HEK293 (cell line): ENCODE data around the gene NUDT4.
"Not testable (repeated sequence)": the region's sequence is repeated elsewhere in the genome, so short reads cannot be mapped to it uniquely, and the experiment has no call there.

Source experiments
- CTCF ChIA-PET: fragments of 350-600 bp; formaldehyde crosslinking; extraction: SDS; loops from one replicate; lab custom pipeline; 2021; ENCODE audit warnings: antibody characterized with exemption; lab: Yijun Ruan, JAX
- POLR2A ChIA-PET: fragments of 300-600 bp; formaldehyde crosslinking; extraction: SDS; loops from one replicate; lab custom pipeline; 2020; ENCODE audit warnings: antibody characterized with exemption, inconsistent platforms; lab: Yijun Ruan, JAX
- H3K27ac ChIP-seq: fragments of 200-500 bp; sonication (Bioruptor generic); 2 replicates; pipeline ENCODE4 v1.5.1; 2014; ENCODE audit warnings: low read depth, low read length, control low read depth, inconsistent platforms; ENCODE audit errors: extremely low read depth
- H3K36me3 ChIP-seq, 2 experiments: fragments of 200-500 bp in 1 of 2; sonication (Bioruptor generic) in 1 of 2; 1 replicate in 1 of 2; 2 replicates in 1 of 2; pipeline ENCODE4 v1.5.1; 2014 to 2017; ENCODE audit warnings: inconsistent platforms in 2 of 2, low read length in 2 of 2; ENCODE audit not compliant: control insufficient read depth in 2 of 2, insufficient read depth in 1 of 2
- H3K4me1 ChIP-seq: fragments of 200-500 bp; sonication (Bioruptor generic); 2 replicates; pipeline ENCODE4 v1.5.1; 2014; ENCODE audit warnings: mild to moderate bottlenecking, low read length, inconsistent platforms; ENCODE audit not compliant: control insufficient read depth, insufficient read depth
- H3K4me3 ChIP-seq: 2 replicates; pipeline ENCODE4 v1.5.1; 2011; ENCODE audit warnings: low read depth, mild to moderate bottlenecking, control low read depth, low read length, moderate library complexity
- H3K9me3 ChIP-seq: fragments of 200-500 bp; sonication (Bioruptor generic); 2 replicates; pipeline ENCODE4 v1.5.1; 2014; ENCODE audit warnings: low read depth, low read length, inconsistent platforms; ENCODE audit not compliant: control insufficient read depth, insufficient read depth
- GLIS2 ChIP-seq: fragments of 450-650 bp; formaldehyde crosslinking; IDR thresholded peaks from 2 replicates; pipeline ENCODE4 v1.5.1; 2016; ENCODE audit warnings: missing biosample characterization, missing genetic modification characterization
- KLF8 ChIP-seq: fragments of 450-650 bp; formaldehyde crosslinking; IDR thresholded peaks from 2 replicates; pipeline ENCODE4 v1.5.1; 2016; ENCODE audit warnings: missing biosample characterization, missing genetic modification characterization
- PATZ1 ChIP-seq: fragments of 450-650 bp; formaldehyde crosslinking; IDR thresholded peaks from 2 replicates; pipeline ENCODE4 v1.5.1; 2016; ENCODE audit warnings: missing biosample characterization, missing genetic modification characterization
- SETDB1 ChIP-seq: IDR thresholded peaks from one replicate; pipeline ENCODE4 v1.6.1; 2017; ENCODE audit warnings: mild to moderate bottlenecking, low read length, moderate library complexity, mixed read lengths; ENCODE audit not compliant: insufficient read length
- SP3 ChIP-seq: fragments of 450-650 bp; formaldehyde crosslinking; IDR thresholded peaks from 2 replicates; pipeline ENCODE4 v1.5.1; 2016; ENCODE audit warnings: missing biosample characterization, missing genetic modification characterization
- YY2 ChIP-seq: fragments of 450-650 bp; formaldehyde crosslinking; IDR thresholded peaks from 2 replicates; pipeline ENCODE4 v1.5.1; 2016; ENCODE audit warnings: missing biosample characterization, missing genetic modification characterization
- ZBTB48 ChIP-seq: fragments of 450-650 bp; formaldehyde crosslinking; IDR thresholded peaks from 2 replicates; pipeline ENCODE4 v1.5.1; 2016; ENCODE audit warnings: missing biosample characterization, missing genetic modification characterization
- ZBTB8A ChIP-seq: fragments of 450-650 bp; formaldehyde crosslinking; IDR thresholded peaks from 2 replicates; pipeline ENCODE4 v1.5.1; 2016; ENCODE audit warnings: missing biosample characterization, missing genetic modification characterization
- ZEB2 ChIP-seq: fragments of 450-650 bp; formaldehyde crosslinking; IDR thresholded peaks from 2 replicates; pipeline ENCODE4 v1.5.1; 2016; ENCODE audit warnings: missing biosample characterization, missing genetic modification characterization
- ZFP37 ChIP-seq: fragments of 450-650 bp; formaldehyde crosslinking; IDR thresholded peaks from 2 replicates; pipeline ENCODE4 v1.5.1; 2016; ENCODE audit warnings: missing biosample characterization, missing genetic modification characterization
- ZIC2 ChIP-seq: fragments of 450-650 bp; formaldehyde crosslinking; IDR thresholded peaks from 2 replicates; pipeline ENCODE4 v1.5.1; 2016; ENCODE audit warnings: missing biosample characterization, missing genetic modification characterization
- ZNF335 ChIP-seq: fragments of 450-650 bp; formaldehyde crosslinking; conservative IDR thresholded peaks from 2 replicates; pipeline ENCODE4 v1.5.1; 2016; ENCODE audit warnings: missing biosample characterization, missing genetic modification characterization
- ZNF366 ChIP-seq: fragments of 450-650 bp; formaldehyde crosslinking; conservative IDR thresholded peaks from 2 replicates; pipeline ENCODE4 v1.5.1; 2016; ENCODE audit warnings: missing biosample characterization, missing genetic modification characterization
- ZNF398 ChIP-seq: fragments of 450-650 bp; formaldehyde crosslinking; IDR thresholded peaks from 2 replicates; pipeline ENCODE4 v1.5.1; 2017; ENCODE audit warnings: missing biosample characterization, missing genetic modification characterization
- ZNF501 ChIP-seq: fragments of 450-650 bp; formaldehyde crosslinking; IDR thresholded peaks from 2 replicates; pipeline ENCODE4 v1.5.1; 2016; ENCODE audit warnings: missing biosample characterization, missing genetic modification characterization
- ZNF621 ChIP-seq: fragments of 450-650 bp; formaldehyde crosslinking; IDR thresholded peaks from 2 replicates; pipeline ENCODE4 v1.5.1; 2017; ENCODE audit warnings: missing biosample characterization, missing genetic modification characterization
- ZNF677 ChIP-seq: fragments of 450-650 bp; IDR thresholded peaks from 2 replicates; pipeline ENCODE4 v1.5.0; 2018; ENCODE audit warnings: missing biosample characterization, mild to moderate bottlenecking, missing genetic modification characterization, moderate library complexity
- ZSCAN23 ChIP-seq: fragments of 450-650 bp; formaldehyde crosslinking; IDR thresholded peaks from 2 replicates; pipeline ENCODE4 v1.5.1; 2016; ENCODE audit warnings: missing biosample characterization, missing genetic modification characterization
- ZSCAN30 ChIP-seq: fragments of 450-650 bp; IDR thresholded peaks from 2 replicates; pipeline ENCODE4 v1.5.1; 2018; ENCODE audit warnings: missing biosample characterization, mild to moderate bottlenecking, missing genetic modification characterization, moderate library complexity
- ZXDB ChIP-seq: fragments of 450-650 bp; formaldehyde crosslinking; IDR thresholded peaks from 2 replicates; pipeline ENCODE4 v1.5.1; 2016; ENCODE audit warnings: missing biosample characterization, missing genetic modification characterization
- TF ChIP-seq, protein P1 (sequence below): fragments of 450-650 bp; formaldehyde crosslinking; IDR thresholded peaks from 2 replicates; pipeline ENCODE4 v1.5.1; 2016; ENCODE audit warnings: missing biosample characterization, missing genetic modification characterization, borderline replicate concordance
- TF ChIP-seq, protein P2 (sequence below): sonication (generic); formaldehyde crosslinking; IDR thresholded peaks from 2 replicates; pipeline ENCODE4 v1.8.1; 2022; ENCODE audit warnings: mild to moderate bottlenecking, moderate library complexity, missing genetic modification reagents
- TF ChIP-seq, protein P3 (sequence below): fragments of 450-650 bp; formaldehyde crosslinking; IDR thresholded peaks from 2 replicates; pipeline ENCODE4 v1.5.1; 2017; ENCODE audit warnings: missing biosample characterization, mild to moderate bottlenecking, missing genetic modification characterization, moderate library complexity

Gene NUDT4

GRCh38 chr12:93376436-93377251 is 1.1 kb upstream of the NUDT4 start (continued):
- peak; percentile 92 for TF ChIP-seq ZNF335 (tag by site-specific recombination)
- TF ChIP-seq, protein P1, sequence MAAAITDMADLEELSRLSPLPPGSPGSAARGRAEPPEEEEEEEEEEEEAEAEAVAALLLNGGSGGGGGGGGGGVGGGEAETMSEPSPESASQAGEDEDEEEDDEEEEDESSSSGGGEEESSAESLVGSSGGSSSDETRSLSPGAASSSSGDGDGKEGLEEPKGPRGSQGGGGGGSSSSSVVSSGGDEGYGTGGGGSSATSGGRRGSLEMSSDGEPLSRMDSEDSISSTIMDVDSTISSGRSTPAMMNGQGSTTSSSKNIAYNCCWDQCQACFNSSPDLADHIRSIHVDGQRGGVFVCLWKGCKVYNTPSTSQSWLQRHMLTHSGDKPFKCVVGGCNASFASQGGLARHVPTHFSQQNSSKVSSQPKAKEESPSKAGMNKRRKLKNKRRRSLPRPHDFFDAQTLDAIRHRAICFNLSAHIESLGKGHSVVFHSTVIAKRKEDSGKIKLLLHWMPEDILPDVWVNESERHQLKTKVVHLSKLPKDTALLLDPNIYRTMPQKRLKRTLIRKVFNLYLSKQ (tag by site-specific recombination), result no peak
- no peak for TF ChIP-seq ZNF398 (tag by site-specific recombination)
- no peak for TF ChIP-seq ZXDB (tag by site-specific recombination)
- no peak for TF ChIP-seq ZNF621 (tag by site-specific recombination)
- no peak for TF ChIP-seq ZSCAN23 (tag by site-specific recombination)
- TF ChIP-seq SETDB1, result no peak

DNA sequence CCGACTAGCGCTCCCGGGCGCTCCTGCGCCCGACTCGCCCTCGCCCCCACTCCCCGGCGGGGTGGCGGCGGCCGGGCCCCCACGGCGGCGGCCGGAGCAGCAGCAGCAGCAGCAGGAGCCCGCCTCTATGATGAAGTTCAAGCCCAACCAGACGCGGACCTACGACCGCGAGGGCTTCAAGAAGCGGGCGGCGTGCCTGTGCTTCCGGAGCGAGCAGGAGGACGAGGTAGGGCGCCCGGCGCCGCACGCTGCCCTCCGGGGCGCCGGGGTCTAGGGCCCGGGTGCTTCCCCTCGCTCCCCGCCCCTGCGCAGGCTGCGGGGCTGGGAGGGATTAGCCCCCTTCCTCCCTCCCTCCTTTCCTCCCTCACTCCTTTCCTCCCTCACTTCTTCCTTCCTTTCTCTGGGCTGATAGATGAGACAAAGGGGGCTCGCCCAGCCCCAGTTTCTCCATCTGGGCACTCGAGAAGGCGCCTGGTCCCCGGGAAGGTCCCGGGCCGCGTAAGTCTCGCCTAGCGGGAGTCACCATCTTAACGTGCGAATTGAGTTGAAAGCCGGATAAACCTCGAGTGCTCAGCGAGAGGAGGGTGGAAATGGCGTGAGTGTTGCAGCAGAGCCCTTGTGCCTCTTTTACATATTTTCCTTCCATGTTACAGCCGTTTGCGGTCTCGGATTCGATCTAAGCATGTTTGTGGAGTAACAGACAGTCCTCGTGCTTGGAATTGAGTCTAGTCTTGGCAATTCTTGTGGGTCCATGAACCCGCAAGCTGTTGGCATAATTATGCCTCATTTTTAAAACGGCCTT is 672 bp downstream of the NUDT4 start:
- ChIA-PET CTCF (interaction anchor here (1.1 kb wide), 1 partner anchor 358 kb away, joined by 3 read pairs; no protein-coding TSS in a partner anchor), POLR2A (interaction anchor here (0.7 kb wide), 1 partner anchor 363 kb away, joined by 3 read pairs; no protein-coding TSS in a partner anchor)
- H3K36me3 ChIP-seq, H3K9me3 ChIP-seq: not testable (repeated sequence)
- H3K4me1 ChIP-seq, result peaks cover 10% of the 10 kb centered on the region
- peak overlapping the region; percentile 74 for H3K27ac ChIP-seq
- peak overlapping the region; percentile 75 for H3K4me3 ChIP-seq
- TF ChIP-seq PATZ1 (tag by site-specific recombination) (peak; percentile 38), ZNF677 (0 out of 2 replicates have a peak, but pooled peaks have one; percentile 46), ZSCAN30 (0 out of 2 replicates have a peak, but pooled peaks have one; percentile 1), KLF8 (tag by site-specific recombination) (0 out of 2 replicates have a peak, but pooled peaks have one; percentile 25), ZEB2 (tag by site-specific recombination) (peak; percentile 31; the same call in 1 of the 2 replicates), ZFP37 (peak; percentile 29; the same call in 1 of the 2 replicates), ZBTB8A (peak; percentile 94), ZIC2 (tag by site-specific recombination) (peak; percentile 15; the same call in 1 of the 2 replicates), YY2 (tag by site-specific recombination) (0 out of 2 replicates have a peak, but pooled peaks have one; percentile 10), ZNF398 (tag by site-specific recombination) (peak; percentile 77), ZNF366 (peak; percentile 94), ZNF501 (0 out of 2 replicates have a peak, but pooled peaks have one; percentile 29), SP3 (tag by site-specific recombination) (0 out of 2 replicates have a peak, but pooled peaks have one; percentile 8), ZBTB48 (peak; percentile 77), GLIS2 (tag by site-specific recombination) (0 out of 2 replicates have a peak, but pooled peaks have one; percentile 3)
- TF ChIP-seq, protein P2, sequence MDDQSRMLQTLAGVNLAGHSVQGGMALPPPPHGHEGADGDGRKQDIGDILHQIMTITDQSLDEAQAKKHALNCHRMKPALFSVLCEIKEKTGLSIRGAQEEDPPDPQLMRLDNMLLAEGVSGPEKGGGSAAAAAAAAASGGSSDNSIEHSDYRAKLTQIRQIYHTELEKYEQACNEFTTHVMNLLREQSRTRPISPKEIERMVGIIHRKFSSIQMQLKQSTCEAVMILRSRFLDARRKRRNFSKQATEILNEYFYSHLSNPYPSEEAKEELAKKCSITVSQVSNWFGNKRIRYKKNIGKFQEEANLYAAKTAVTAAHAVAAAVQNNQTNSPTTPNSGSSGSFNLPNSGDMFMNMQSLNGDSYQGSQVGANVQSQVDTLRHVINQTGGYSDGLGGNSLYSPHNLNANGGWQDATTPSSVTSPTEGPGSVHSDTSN, result 0 out of 2 replicates have a peak, but pooled peaks have one; percentile 12
- TF ChIP-seq, protein P3, sequence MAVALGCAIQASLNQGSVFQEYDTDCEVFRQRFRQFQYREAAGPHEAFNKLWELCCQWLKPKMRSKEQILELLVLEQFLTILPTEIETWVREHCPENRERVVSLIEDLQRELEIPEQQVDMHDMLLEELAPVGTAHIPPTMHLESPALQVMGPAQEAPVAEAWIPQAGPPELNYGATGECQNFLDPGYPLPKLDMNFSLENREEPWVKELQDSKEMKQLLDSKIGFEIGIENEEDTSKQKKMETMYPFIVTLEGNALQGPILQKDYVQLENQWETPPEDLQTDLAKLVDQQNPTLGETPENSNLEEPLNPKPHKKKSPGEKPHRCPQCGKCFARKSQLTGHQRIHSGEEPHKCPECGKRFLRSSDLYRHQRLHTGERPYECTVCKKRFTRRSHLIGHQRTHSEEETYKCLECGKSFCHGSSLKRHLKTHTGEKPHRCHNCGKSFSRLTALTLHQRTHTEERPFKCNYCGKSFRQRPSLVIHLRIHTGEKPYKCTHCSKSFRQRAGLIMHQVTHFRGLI (tag by site-specific recombination), result peak; percentile 98
